Measurements from ENCODE around the gene RNF44.

DNA sequence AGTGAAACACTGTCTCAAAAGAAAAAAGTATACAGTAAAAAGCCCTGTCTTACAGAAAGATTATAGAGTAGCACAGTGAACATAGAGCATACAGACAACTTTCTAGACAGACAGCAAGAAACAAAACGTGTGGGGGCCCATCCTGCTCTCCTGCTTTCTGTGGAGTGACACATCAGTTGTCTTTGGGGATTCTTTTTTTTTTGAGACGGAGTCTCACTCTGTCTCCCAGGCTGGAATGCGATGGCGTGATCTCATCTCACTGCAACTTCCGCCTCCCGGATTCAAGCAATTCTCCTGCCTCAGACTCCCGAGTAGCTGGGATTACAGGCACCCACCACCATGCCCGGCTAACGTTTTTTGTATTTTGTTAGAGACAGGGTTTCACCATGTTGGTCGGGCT, 26.8 kb upstream of the RNF44 start:
- TF ChIP-seq, protein P1, sequence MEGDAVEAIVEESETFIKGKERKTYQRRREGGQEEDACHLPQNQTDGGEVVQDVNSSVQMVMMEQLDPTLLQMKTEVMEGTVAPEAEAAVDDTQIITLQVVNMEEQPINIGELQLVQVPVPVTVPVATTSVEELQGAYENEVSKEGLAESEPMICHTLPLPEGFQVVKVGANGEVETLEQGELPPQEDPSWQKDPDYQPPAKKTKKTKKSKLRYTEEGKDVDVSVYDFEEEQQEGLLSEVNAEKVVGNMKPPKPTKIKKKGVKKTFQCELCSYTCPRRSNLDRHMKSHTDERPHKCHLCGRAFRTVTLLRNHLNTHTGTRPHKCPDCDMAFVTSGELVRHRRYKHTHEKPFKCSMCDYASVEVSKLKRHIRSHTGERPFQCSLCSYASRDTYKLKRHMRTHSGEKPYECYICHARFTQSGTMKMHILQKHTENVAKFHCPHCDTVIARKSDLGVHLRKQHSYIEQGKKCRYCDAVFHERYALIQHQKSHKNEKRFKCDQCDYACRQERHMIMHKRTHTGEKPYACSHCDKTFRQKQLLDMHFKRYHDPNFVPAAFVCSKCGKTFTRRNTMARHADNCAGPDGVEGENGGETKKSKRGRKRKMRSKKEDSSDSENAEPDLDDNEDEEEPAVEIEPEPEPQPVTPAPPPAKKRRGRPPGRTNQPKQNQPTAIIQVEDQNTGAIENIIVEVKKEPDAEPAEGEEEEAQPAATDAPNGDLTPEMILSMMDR (IDR thresholded peaks at IDR 0.05; ENCODE audit: low read depth, low read length, missing input control) = no peak
- TF ChIP-seq RAD21 (IDR thresholded peaks at IDR 0.05) (no peak), YY1 (IDR thresholded peaks at IDR 0.05) (no peak), SP1 (IDR thresholded peaks at IDR 0.05) (no peak), RXRA (IDR thresholded peaks at IDR 0.05) (no peak), HNF4A (conservative IDR thresholded peaks at IDR 0.05) (no peak), GABPA (IDR thresholded peaks at IDR 0.05 in 1 of 2, conservative IDR thresholded peaks at IDR 0.05 in 1 of 2) (no peak), TAF1 (conservative IDR thresholded peaks at IDR 0.05) (no peak)
- TF ChIP-seq, protein P2, sequence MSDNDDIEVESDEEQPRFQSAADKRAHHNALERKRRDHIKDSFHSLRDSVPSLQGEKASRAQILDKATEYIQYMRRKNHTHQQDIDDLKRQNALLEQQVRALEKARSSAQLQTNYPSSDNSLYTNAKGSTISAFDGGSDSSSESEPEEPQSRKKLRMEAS (IDR thresholded peaks at IDR 0.05) = no peak
- TF ChIP-seq, protein P3, sequence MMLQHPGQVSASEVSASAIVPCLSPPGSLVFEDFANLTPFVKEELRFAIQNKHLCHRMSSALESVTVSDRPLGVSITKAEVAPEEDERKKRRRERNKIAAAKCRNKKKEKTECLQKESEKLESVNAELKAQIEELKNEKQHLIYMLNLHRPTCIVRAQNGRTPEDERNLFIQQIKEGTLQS (IDR thresholded peaks at IDR 0.05) = no peak
- TF ChIP-seq, protein P4, sequence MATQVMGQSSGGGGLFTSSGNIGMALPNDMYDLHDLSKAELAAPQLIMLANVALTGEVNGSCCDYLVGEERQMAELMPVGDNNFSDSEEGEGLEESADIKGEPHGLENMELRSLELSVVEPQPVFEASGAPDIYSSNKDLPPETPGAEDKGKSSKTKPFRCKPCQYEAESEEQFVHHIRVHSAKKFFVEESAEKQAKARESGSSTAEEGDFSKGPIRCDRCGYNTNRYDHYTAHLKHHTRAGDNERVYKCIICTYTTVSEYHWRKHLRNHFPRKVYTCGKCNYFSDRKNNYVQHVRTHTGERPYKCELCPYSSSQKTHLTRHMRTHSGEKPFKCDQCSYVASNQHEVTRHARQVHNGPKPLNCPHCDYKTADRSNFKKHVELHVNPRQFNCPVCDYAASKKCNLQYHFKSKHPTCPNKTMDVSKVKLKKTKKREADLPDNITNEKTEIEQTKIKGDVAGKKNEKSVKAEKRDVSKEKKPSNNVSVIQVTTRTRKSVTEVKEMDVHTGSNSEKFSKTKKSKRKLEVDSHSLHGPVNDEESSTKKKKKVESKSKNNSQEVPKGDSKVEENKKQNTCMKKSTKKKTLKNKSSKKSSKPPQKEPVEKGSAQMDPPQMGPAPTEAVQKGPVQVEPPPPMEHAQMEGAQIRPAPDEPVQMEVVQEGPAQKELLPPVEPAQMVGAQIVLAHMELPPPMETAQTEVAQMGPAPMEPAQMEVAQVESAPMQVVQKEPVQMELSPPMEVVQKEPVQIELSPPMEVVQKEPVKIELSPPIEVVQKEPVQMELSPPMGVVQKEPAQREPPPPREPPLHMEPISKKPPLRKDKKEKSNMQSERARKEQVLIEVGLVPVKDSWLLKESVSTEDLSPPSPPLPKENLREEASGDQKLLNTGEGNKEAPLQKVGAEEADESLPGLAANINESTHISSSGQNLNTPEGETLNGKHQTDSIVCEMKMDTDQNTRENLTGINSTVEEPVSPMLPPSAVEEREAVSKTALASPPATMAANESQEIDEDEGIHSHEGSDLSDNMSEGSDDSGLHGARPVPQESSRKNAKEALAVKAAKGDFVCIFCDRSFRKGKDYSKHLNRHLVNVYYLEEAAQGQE (IDR thresholded peaks at IDR 0.05) = no peak

Data from liver (tissue), 3 donors.